Measurements from ENCODE around the gene GMPR2.

GMPR2 gene

GRCh38 chr14:24194186-24194872, 38.4 kb upstream of the GMPR2 start:
- in situ Hi-C loops (cut with MboI; ENCODE audit: low sequenced_read_pairs, unreplicated experiment): no loop called here
- no peak for DNase-seq (ENCODE audit: low spot score)
- TF ChIP-seq CTCF (IDR thresholded peaks at IDR 0.05; ENCODE audit: borderline replicate concordance, control extremely low read depth, extremely low read depth, insufficient read depth, missing control alignments): no peak

- in situ Hi-C loops (cut with MboI; ENCODE audit: low sequenced_read_pairs, unreplicated experiment): no loop called here
- no peak for TF ChIP-seq CTCF (IDR thresholded peaks at IDR 0.05; ENCODE audit: borderline replicate concordance, control extremely low read depth, extremely low read depth, insufficient read depth, missing control alignments)
- DNase-seq (ENCODE audit: low spot score): no peak
These were observed 37.9 kb upstream of the GMPR2 start for GRCh38 chr14:24194873-24195185.

GRCh38 chr14:24195186-24196070, 37.3 kb upstream of the GMPR2 start, which contains the start of gene TM9SF1:
Gene TM9SF1, minus strand, starts transcription at chr14:24195441. Its CDS starts 422 bp downstream, at chr14:24195019.
- DNase-seq (ENCODE audit: low spot score): peak; percentile 96
- in situ Hi-C loops (cut with MboI; ENCODE audit: low sequenced_read_pairs, unreplicated experiment): no loop called here
- TF ChIP-seq CTCF (IDR thresholded peaks at IDR 0.05; ENCODE audit: borderline replicate concordance, control extremely low read depth, extremely low read depth, insufficient read depth, missing control alignments): no peak

- TF ChIP-seq CTCF (IDR thresholded peaks at IDR 0.05; ENCODE audit: borderline replicate concordance, control extremely low read depth, extremely low read depth, insufficient read depth, missing control alignments): no peak
- in situ Hi-C loops (cut with MboI; ENCODE audit: low sequenced_read_pairs, unreplicated experiment): no loop called here
These were observed 36.4 kb upstream of the GMPR2 start for GRCh38 chr14:24196071-24197055.

GRCh38 chr14:24197056-24197450, 35.7 kb upstream of the GMPR2 start:
- no peak for DNase-seq (ENCODE audit: low spot score)
- TF ChIP-seq CTCF (IDR thresholded peaks at IDR 0.05; ENCODE audit: borderline replicate concordance, control extremely low read depth, extremely low read depth, insufficient read depth, missing control alignments): no peak
- in situ Hi-C loops (cut with MboI; ENCODE audit: low sequenced_read_pairs, unreplicated experiment): no loop called here

More at GRCh38 chr14:24196071-24197055, 36.4 kb upstream of the GMPR2 start:
- DNase-seq (ENCODE audit: low spot score): peak; percentile 65
